ENCODE measurements around the gene NPY5R.

- TF ChIP-seq POLR2A (IDR thresholded peaks at IDR 0.05; ENCODE audit: low read length) = no peak
- TF ChIP-seq GATA1 (IDR thresholded peaks at IDR 0.05; ENCODE audit: low read depth, low read length) = no peak
Observed at GRCh38 chr4:163335384-163335783, 8.3 kb upstream of the NPY5R start.
